ENCODE data around the gene SCAF4. TPM values are rescaled to one million over a fixed set of nuclear protein-coding genes. Genes with fewer than 3 reads are reported as not detected.

Gene SCAF4
- polyA plus RNA-seq, 4 donors = 30.2 to 44.3 (median 37.3) TPM

GRCh38 chr21:31713973-31714740 lies 17.8 kb downstream of the SCAF4 start:
- DNase-seq (ENCODE audit: low read depth in 4 of 4, low spot score in 2 of 4) = no peak

GRCh38 chr21:31713115-31713514 lies 18.8 kb downstream of the SCAF4 start:
- no peak for DNase-seq (ENCODE audit: low read depth in 4 of 4, low spot score in 2 of 4)

GRCh38 chr21:31711745-31712285 lies 20.1 kb downstream of the SCAF4 start:
- no peak for DNase-seq (ENCODE audit: low read depth in 4 of 4, low spot score in 2 of 4)

GRCh38 chr21:31711326-31711725 lies 20.6 kb downstream of the SCAF4 start:
- no peak for DNase-seq (ENCODE audit: low read depth in 4 of 4, low spot score in 2 of 4)

GRCh38 chr21:31710586-31710985 lies 21.3 kb downstream of the SCAF4 start:
- no peak for DNase-seq (ENCODE audit: low read depth in 4 of 4, low spot score in 2 of 4)

- no peak for DNase-seq (ENCODE audit: low read depth in 4 of 4, low spot score in 2 of 4)
Measured at GRCh38 chr21:31708541-31708940, 23.4 kb downstream of the SCAF4 start.

- DNase-seq (ENCODE audit: low read depth in 4 of 4, low spot score in 2 of 4) = no peak
Measured at GRCh38 chr21:31707499-31707898, 24.4 kb downstream of the SCAF4 start.

GRCh38 chr21:31706562-31706961 lies 25.4 kb downstream of the SCAF4 start:
- DNase-seq (ENCODE audit: low read depth in 4 of 4, low spot score in 2 of 4) = no peak

GRCh38 chr21:31700040-31700439 lies 31.9 kb downstream of the SCAF4 start:
- DNase-seq (ENCODE audit: low read depth in 4 of 4, low spot score in 2 of 4) = no peak

GRCh38 chr21:31698461-31698860 lies 33.5 kb downstream of the SCAF4 start:
- DNase-seq (ENCODE audit: low read depth in 4 of 4, low spot score in 2 of 4) = no peak

GRCh38 chr21:31696424-31696823 lies 35.5 kb downstream of the SCAF4 start:
- DNase-seq (ENCODE audit: low read depth in 4 of 4, low spot score in 2 of 4) = no peak

- no peak for DNase-seq (ENCODE audit: low read depth in 4 of 4, low spot score in 2 of 4)
Measured at GRCh38 chr21:31693222-31693621, 38.7 kb downstream of the SCAF4 start.

- no peak for DNase-seq (ENCODE audit: low read depth in 4 of 4, low spot score in 2 of 4)
Measured at GRCh38 chr21:31688603-31689368, 43.1 kb downstream of the SCAF4 start.

GRCh38 chr21:31687108-31687507 lies 44.8 kb downstream of the SCAF4 start:
- DNase-seq (ENCODE audit: low read depth in 4 of 4, low spot score in 2 of 4) = no peak

- no peak for DNase-seq (ENCODE audit: low read depth in 4 of 4, low spot score in 2 of 4)
Measured at GRCh38 chr21:31686272-31686915, 45.5 kb downstream of the SCAF4 start.

GRCh38 chr21:31684918-31685317 lies 47.0 kb downstream of the SCAF4 start:
- DNase-seq (ENCODE audit: low read depth in 4 of 4, low spot score in 2 of 4) = no peak

GRCh38 chr21:31683029-31683428 lies 48.9 kb downstream of the SCAF4 start:
- no peak for DNase-seq (ENCODE audit: low read depth in 4 of 4, low spot score in 2 of 4)

- DNase-seq (ENCODE audit: low read depth in 4 of 4, low spot score in 2 of 4) = no peak
Measured at GRCh38 chr21:31682620-31683019, 49.3 kb downstream of the SCAF4 start.

- no peak for DNase-seq (ENCODE audit: low read depth in 4 of 4, low spot score in 2 of 4)
Measured at GRCh38 chr21:31678478-31678877, 53.4 kb downstream of the SCAF4 start.

GRCh38 chr21:31677047-31677446 lies 54.9 kb downstream of the SCAF4 start:
- no peak for DNase-seq (ENCODE audit: low read depth in 4 of 4, low spot score in 2 of 4)

GRCh38 chr21:31675960-31676359 lies 56.0 kb downstream of the SCAF4 start:
- no peak for DNase-seq (ENCODE audit: low read depth in 4 of 4, low spot score in 2 of 4)
